Prostate gland (tissue), 2 donors: ENCODE data around the gene VASP.

Experiments
- CTCF ChIP-seq, 4 experiments: fragments of 200-600 bp in 2 of 4; fragments of 450-650 bp in 2 of 4; sonication (generic) in 2 of 4; IDR thresholded peaks; 1 replicate in 3 of 4; 2 replicates in 1 of 4; pipeline ENCODE4 v1.5.1; 2016 to 2019; ENCODE audit warnings: antibody characterized with exemption in 4 of 4, mild to moderate bottlenecking in 2 of 4, moderate library complexity in 2 of 4
- POLR2AphosphoS5 ChIP-seq: sonication (generic); formaldehyde crosslinking; IDR thresholded peaks from one replicate; pipeline ENCODE4 v1.6.1; 2017; ENCODE audit warnings: antibody characterized with exemption

- no peak for TF ChIP-seq CTCF (IDR thresholded peaks at IDR 0.05)
- TF ChIP-seq POLR2AphosphoS5 = no peak
Measured at GRCh38 chr19:45468803-45469131, 38.5 kb upstream of the VASP start.
